MM.1S (cell line): Measurements from ENCODE around the gene PRDM1.

Experiments used
- DNase-seq: peaks from one replicate; pipeline ENCODE4 v3.0.0-alpha.2; 2015
- H2AFZ ChIP-seq: fragments of 300-600 bp; sonication (generic); 2 replicates; pipeline ENCODE4 v1.6.0; 2016; ENCODE audit warnings: antibody characterized with exemption, low read length
- H3F3A ChIP-seq: fragments of 300-600 bp; sonication (generic); 2 replicates; pipeline ENCODE4 v1.6.1; 2016; ENCODE audit warnings: mild to moderate bottlenecking, antibody characterized with exemption, low read length, moderate library complexity, mixed read lengths; ENCODE audit not compliant: insufficient read depth
- H3K27ac ChIP-seq: fragments of 300-600 bp; sonication (generic); 2 replicates; pipeline ENCODE4 v1.5.1; 2016; ENCODE audit warnings: mild to moderate bottlenecking, low read length
- H3K27me3 ChIP-seq: fragments of 300-600 bp; sonication (generic); replicated peaks from 2 replicates; pipeline ENCODE4 v1.6.0; 2016; ENCODE audit warnings: low read length; ENCODE audit not compliant: insufficient read depth
- H3K36me3 ChIP-seq: fragments of 300-600 bp; sonication (generic); replicated peaks from 2 replicates; pipeline ENCODE4 v1.6.1; 2016; ENCODE audit warnings: mild to moderate bottlenecking, low read length, mixed read lengths; ENCODE audit not compliant: insufficient read depth
- H3K4me1 ChIP-seq: fragments of 300-600 bp; sonication (generic); 2 replicates; pipeline ENCODE4 v1.6.1; 2016; ENCODE audit warnings: low read length, mixed read lengths
- H3K4me2 ChIP-seq: fragments of 300-600 bp; sonication (generic); 2 replicates; pipeline ENCODE4 v1.6.0; 2016; ENCODE audit warnings: low read depth, low read length
- H3K4me3 ChIP-seq: fragments of 300-600 bp; sonication (generic); 2 replicates; pipeline ENCODE4 v1.5.1; 2016; ENCODE audit warnings: low read length, mixed read lengths
- H3K79me2 ChIP-seq: fragments of 300-600 bp; sonication (generic); 2 replicates; pipeline ENCODE4 v1.6.1; 2016; ENCODE audit warnings: mixed run types, low read length, mixed read lengths
- H3K9ac ChIP-seq: fragments of 300-600 bp; sonication (generic); 2 replicates; pipeline ENCODE4 v1.6.1; 2016; ENCODE audit warnings: low read length, mixed read lengths
- H3K9me2 ChIP-seq: fragments of 300-600 bp; sonication (generic); replicated peaks from 2 replicates; pipeline ENCODE4 v1.6.1; 2016; ENCODE audit warnings: mild to moderate bottlenecking, low read length, mixed read lengths; ENCODE audit not compliant: insufficient read depth
- H3K9me3 ChIP-seq: fragments of 300-600 bp; sonication (generic); replicated peaks from 2 replicates; pipeline ENCODE4 v1.6.1; 2016; ENCODE audit warnings: mild to moderate bottlenecking, low read length, mixed read lengths; ENCODE audit not compliant: insufficient read depth
- H4K20me1 ChIP-seq: fragments of 300-600 bp; sonication (generic); 2 replicates; pipeline ENCODE4 v1.6.1; 2016; ENCODE audit warnings: mild to moderate bottlenecking, low read length, moderate library complexity, mixed read lengths; ENCODE audit not compliant: insufficient read depth
- EZH2 ChIP-seq: fragments of 300-600 bp; sonication (generic); optimal IDR thresholded peaks from 2 replicates; pipeline ENCODE3; 2017; ENCODE audit warnings: low read depth, mild to moderate bottlenecking, antibody characterized with exemption, low read length, mixed read lengths
- EZH2phosphoT487 ChIP-seq: fragments of 300-600 bp; sonication (generic); IDR thresholded peaks from 2 replicates; pipeline ENCODE4 v1.6.1; 2018; ENCODE audit warnings: antibody characterized with exemption, low read length
- TF ChIP-seq, protein P1 (sequence below): fragments of 300-600 bp; sonication (generic); IDR thresholded peaks from 2 replicates; pipeline ENCODE4 v1.5.1; 2016; ENCODE audit warnings: antibody characterized with exemption, low read length, mixed read lengths

PRDM1 gene

DNA sequence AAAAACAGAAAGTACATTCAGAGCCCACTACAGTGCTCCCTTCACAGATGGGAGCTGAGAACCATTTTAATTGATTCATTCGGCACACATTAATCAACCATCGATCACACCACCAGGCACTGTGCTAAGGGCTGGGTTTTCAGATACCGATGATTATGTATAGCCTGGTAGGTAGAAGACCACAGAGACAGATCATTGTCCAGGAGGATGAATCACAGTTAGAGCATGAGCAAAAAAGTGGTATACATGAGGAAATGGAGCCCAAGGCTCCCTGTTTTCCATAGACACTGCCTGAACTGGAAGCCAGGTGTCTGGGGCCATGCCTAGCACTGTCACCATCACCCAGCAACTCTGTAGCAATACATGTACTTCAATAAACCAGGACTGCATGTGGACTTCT is 9.0 kb upstream of the PRDM1 start:
- DNase-seq: no peak
- Histone ChIP-seq H3F3A (no peaks in the 10 kb centered on the region), H3K9me3 (no peaks in the 10 kb centered on the region), H2AFZ (no peak overlapping the region), H3K79me2 (peaks cover 53% of the 10 kb centered on the region), H4K20me1 (no peaks in the 10 kb centered on the region), H3K4me2 (no peak overlapping the region), H3K9me2 (no peaks in the 10 kb centered on the region), H3K27ac (no peak overlapping the region), H3K27me3 (no peaks in the 10 kb centered on the region), H3K4me3 (no peak overlapping the region), H3K36me3 (no peaks in the 10 kb centered on the region), H3K4me1 (0 out of 2 replicates have a peak, but pooled peaks cover 5% of the 10 kb centered on the region), H3K9ac (no peak overlapping the region)
- TF ChIP-seq EZH2 (no peak), EZH2phosphoT487 (no peak)
- TF ChIP-seq, protein P1, sequence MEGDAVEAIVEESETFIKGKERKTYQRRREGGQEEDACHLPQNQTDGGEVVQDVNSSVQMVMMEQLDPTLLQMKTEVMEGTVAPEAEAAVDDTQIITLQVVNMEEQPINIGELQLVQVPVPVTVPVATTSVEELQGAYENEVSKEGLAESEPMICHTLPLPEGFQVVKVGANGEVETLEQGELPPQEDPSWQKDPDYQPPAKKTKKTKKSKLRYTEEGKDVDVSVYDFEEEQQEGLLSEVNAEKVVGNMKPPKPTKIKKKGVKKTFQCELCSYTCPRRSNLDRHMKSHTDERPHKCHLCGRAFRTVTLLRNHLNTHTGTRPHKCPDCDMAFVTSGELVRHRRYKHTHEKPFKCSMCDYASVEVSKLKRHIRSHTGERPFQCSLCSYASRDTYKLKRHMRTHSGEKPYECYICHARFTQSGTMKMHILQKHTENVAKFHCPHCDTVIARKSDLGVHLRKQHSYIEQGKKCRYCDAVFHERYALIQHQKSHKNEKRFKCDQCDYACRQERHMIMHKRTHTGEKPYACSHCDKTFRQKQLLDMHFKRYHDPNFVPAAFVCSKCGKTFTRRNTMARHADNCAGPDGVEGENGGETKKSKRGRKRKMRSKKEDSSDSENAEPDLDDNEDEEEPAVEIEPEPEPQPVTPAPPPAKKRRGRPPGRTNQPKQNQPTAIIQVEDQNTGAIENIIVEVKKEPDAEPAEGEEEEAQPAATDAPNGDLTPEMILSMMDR: no peak

DNA sequence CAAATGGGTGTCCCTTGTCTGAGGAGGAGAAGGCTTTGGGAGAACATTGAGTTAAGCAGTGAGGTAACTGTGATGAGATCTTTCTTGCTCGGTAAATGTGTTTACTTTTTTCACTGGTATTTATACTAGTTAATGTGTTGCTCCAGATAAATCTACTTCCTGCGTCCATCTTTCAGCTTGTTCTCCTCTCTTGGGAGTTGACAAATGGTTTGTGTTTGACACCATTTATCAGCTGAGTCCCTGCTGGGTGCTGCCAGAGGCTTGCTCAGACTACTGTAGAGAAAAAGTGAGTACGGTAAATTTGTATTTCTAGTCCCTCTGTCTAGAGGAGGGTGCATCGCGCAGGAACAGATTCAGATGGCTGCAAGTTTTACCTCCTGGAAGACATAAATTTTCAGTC is 8.3 kb upstream of the PRDM1 start:
- no peak overlapping the region for H3K4me3 ChIP-seq
- H3K36me3 ChIP-seq: no peaks in the 10 kb centered on the region
- peaks cover 10% of the 10 kb centered on the region; the same call in 1 of the 2 replicates for H3K4me1 ChIP-seq
- no peaks in the 10 kb centered on the region for H3F3A ChIP-seq
- no peaks in the 10 kb centered on the region for H3K27me3 ChIP-seq
- H3K9me2 ChIP-seq: no peaks in the 10 kb centered on the region
- TF ChIP-seq, protein P1: no peak
- no peak for TF ChIP-seq EZH2
- no peak for TF ChIP-seq EZH2phosphoT487
- H4K20me1 ChIP-seq: no peaks in the 10 kb centered on the region
- H3K27ac ChIP-seq: no peak overlapping the region
- no peak overlapping the region for H3K4me2 ChIP-seq
- no peaks in the 10 kb centered on the region for H3K9me3 ChIP-seq
- no peak for DNase-seq
- peaks cover 52% of the 10 kb centered on the region for H3K79me2 ChIP-seq
- no peak overlapping the region for H2AFZ ChIP-seq
- no peak overlapping the region for H3K9ac ChIP-seq

DNA sequence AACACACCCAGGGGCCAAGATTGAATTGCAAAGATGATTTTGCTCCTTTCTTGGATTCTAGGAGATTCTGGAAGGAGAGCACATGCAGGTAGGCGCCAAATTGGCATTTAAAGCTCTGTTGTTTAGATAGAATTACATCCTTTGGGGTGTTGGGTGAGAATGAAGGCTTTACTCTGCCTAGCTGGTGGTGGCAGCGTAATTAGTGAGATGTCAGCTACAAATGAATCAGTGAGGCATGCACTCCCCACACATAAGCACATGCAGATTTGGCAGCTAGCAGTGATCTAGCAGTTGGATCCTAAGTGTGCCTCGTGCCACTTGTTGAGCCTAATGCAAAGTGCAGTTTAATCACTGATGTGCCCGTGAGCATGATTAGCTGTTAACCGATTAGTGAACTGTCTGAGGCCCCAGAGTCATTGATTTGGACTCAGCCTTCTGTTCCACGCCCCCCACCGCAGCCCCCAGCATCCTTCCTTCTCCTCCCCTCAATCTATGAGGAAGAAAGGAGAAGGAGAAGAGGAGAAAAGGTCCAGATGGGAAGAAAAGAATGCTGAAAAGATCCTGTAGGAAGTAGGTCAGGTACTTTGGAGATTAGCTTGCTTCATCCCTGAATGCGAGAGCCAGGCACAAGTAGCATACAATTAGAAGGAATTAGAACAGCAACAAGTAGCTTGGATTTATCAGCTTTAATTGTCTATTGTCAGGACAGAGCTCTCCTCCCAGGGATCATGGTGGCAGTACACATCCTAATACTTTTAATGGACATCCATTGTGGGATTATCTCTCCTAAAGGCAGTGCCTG is 6.0 kb upstream of the PRDM1 start:
- no peaks in the 10 kb centered on the region for H3K27me3 ChIP-seq
- H3K27ac ChIP-seq: no peak overlapping the region
- TF ChIP-seq EZH2: no peak
- TF ChIP-seq, protein P1: no peak
- no peak for TF ChIP-seq EZH2phosphoT487
- peaks cover 61% of the 10 kb centered on the region for H3K79me2 ChIP-seq
- no peak overlapping the region for H3K4me2 ChIP-seq
- no peaks in the 10 kb centered on the region for H4K20me1 ChIP-seq
- H3K4me1 ChIP-seq: peaks cover 21% of the 10 kb centered on the region
- no peak overlapping the region for H3K9ac ChIP-seq
- H2AFZ ChIP-seq: no peak overlapping the region
- H3K9me2 ChIP-seq: no peaks in the 10 kb centered on the region
- no peaks in the 10 kb centered on the region for H3K9me3 ChIP-seq
- H3K36me3 ChIP-seq: no peaks in the 10 kb centered on the region
- no peak for DNase-seq
- H3F3A ChIP-seq: peaks cover 19% of the 10 kb centered on the region
- H3K4me3 ChIP-seq: no peak overlapping the region
